A172 (cell line): Measurements from ENCODE around the gene MDGA2. TPM values are rescaled to one million over a fixed set of nuclear protein-coding genes. Genes with fewer than 3 reads are reported as not detected.

ENCODE experiments used
- DNase-seq: peaks from one replicate; pipeline ENCODE4 v3.0.0-alpha.2; 2015; ENCODE audit warnings: low spot score
- total RNA-seq: library from RNA; depleted of rRNA; stranded (reverse); fragments of >200 nt; shearing (Covaris generic); gene quantifications from 2 replicates; pipeline ENCODE4 v1.2.3, GENCODE V29; 2014

MDGA2 gene
- total RNA-seq, 1 experiment from 2014 or later, result not detected

- DNase-seq, result peak; percentile 49
These were observed 526.1 kb downstream of the MDGA2 start for GRCh38 chr14:47149326-47149725.

- DNase-seq, result no peak
These were observed 526.7 kb downstream of the MDGA2 start for GRCh38 chr14:47148686-47149085.

- DNase-seq, result no peak
These were observed 554.8 kb downstream of the MDGA2 start for GRCh38 chr14:47120645-47121044.

GRCh38 chr14:47103771-47104170 is 571.6 kb downstream of the MDGA2 start:
- no peak for DNase-seq

GRCh38 chr14:47102472-47102871 is 572.9 kb downstream of the MDGA2 start:
- DNase-seq, result no peak

GRCh38 chr14:47085678-47086077 is 589.7 kb downstream of the MDGA2 start:
- DNase-seq, result no peak

- DNase-seq, result no peak
These were observed 610.1 kb downstream of the MDGA2 start for GRCh38 chr14:47065326-47065725.

GRCh38 chr14:47060050-47060449 is 615.4 kb downstream of the MDGA2 start:
- no peak for DNase-seq

- no peak for DNase-seq
These were observed 618.0 kb downstream of the MDGA2 start for GRCh38 chr14:47057364-47057763.

- peak; percentile 4 for DNase-seq
These were observed 630.6 kb downstream of the MDGA2 start for GRCh38 chr14:47044841-47045240.

GRCh38 chr14:47040550-47040949 is 634.9 kb downstream of the MDGA2 start:
- DNase-seq, result peak; percentile 17

GRCh38 chr14:47039336-47039735 is 636.1 kb downstream of the MDGA2 start:
- DNase-seq, result no peak

- no peak for DNase-seq
These were observed 652.7 kb downstream of the MDGA2 start for GRCh38 chr14:47022721-47023120.

GRCh38 chr14:47020500-47020899 is 654.9 kb downstream of the MDGA2 start:
- DNase-seq, result no peak

- no peak for DNase-seq
These were observed 662.7 kb downstream of the MDGA2 start for GRCh38 chr14:47012533-47013280.

GRCh38 chr14:47009615-47010014 is 665.8 kb downstream of the MDGA2 start:
- no peak for DNase-seq

GRCh38 chr14:47008732-47009131 is 666.7 kb downstream of the MDGA2 start:
- no peak for DNase-seq

GRCh38 chr14:46999661-47000060 is 675.7 kb downstream of the MDGA2 start:
- DNase-seq, result no peak

GRCh38 chr14:46989566-46989965 is 685.8 kb downstream of the MDGA2 start:
- no peak for DNase-seq

GRCh38 chr14:46988312-46988711 is 687.1 kb downstream of the MDGA2 start:
- DNase-seq, result no peak

- no peak for DNase-seq
These were observed 689.6 kb downstream of the MDGA2 start for GRCh38 chr14:46985529-46986380.

GRCh38 chr14:46973295-46973694 is 702.1 kb downstream of the MDGA2 start:
- no peak for DNase-seq

GRCh38 chr14:46964378-46964777 is 711.0 kb downstream of the MDGA2 start:
- DNase-seq, result no peak
